ENCODE data around the gene FOXJ3. TPM values are rescaled to one million over a fixed set of nuclear protein-coding genes. Genes with fewer than 3 reads are reported as not detected.

Gene FOXJ3
- total RNA-seq, 2 donors from 2014 or later, result 39.9 to 44.8 TPM

GRCh38 chr1:42127767-42128166, 207.3 kb downstream of the FOXJ3 start:
- no peak for DNase-seq

More at GRCh38 chr1:42127767-42128166, 207.3 kb downstream of the FOXJ3 start:
- H3K4me1 ChIP-seq, result no peaks in the 10 kb centered on the region
- no peak overlapping the region for H3K9ac ChIP-seq (ENCODE audit: low read depth in 2 of 2, low read length in 2 of 2)
- no peak overlapping the region for H3K4me3 ChIP-seq
- no peaks in the 10 kb centered on the region for H3K27me3 ChIP-seq
- TF ChIP-seq, protein P1, sequence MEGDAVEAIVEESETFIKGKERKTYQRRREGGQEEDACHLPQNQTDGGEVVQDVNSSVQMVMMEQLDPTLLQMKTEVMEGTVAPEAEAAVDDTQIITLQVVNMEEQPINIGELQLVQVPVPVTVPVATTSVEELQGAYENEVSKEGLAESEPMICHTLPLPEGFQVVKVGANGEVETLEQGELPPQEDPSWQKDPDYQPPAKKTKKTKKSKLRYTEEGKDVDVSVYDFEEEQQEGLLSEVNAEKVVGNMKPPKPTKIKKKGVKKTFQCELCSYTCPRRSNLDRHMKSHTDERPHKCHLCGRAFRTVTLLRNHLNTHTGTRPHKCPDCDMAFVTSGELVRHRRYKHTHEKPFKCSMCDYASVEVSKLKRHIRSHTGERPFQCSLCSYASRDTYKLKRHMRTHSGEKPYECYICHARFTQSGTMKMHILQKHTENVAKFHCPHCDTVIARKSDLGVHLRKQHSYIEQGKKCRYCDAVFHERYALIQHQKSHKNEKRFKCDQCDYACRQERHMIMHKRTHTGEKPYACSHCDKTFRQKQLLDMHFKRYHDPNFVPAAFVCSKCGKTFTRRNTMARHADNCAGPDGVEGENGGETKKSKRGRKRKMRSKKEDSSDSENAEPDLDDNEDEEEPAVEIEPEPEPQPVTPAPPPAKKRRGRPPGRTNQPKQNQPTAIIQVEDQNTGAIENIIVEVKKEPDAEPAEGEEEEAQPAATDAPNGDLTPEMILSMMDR (IDR thresholded peaks at IDR 0.05), result no peak
- intact Hi-C loops (cut with DNase I), result no loop called here
- no peak overlapping the region for H3K27ac ChIP-seq
- no peaks in the 10 kb centered on the region for H3K9me3 ChIP-seq
- no peaks in the 10 kb centered on the region for H3K36me3 ChIP-seq

Other genes starting within 250 kb of the FOXJ3 start
- 10 to 100 TPM; 27.7 to 44.5 TPM for gene GUCA2B, start 181.8 kb downstream of the FOXJ3 start, total RNA-seq
- gene GUCA2A, start 170.5 kb downstream of the FOXJ3 start, total RNA-seq, result 100 to 1,000 TPM; 195 to 959 TPM
- gene RIMKLA, start 45.6 kb upstream of the FOXJ3 start, total RNA-seq, result 10 to 100 TPM; 14.3 to 30.9 TPM
- gene ZMYND12, start 120.8 kb upstream of the FOXJ3 start, total RNA-seq, result 1 to 10 TPM; 2.9 to 3.5 TPM
- gene PPCS, start 121.3 kb upstream of the FOXJ3 start, total RNA-seq, result 100 to 1,000 TPM in 1 of 2 donors, 10 to 100 TPM in 1; 93.0 to 108 TPM
- 1 to 10 TPM; 1.5 to 1.8 TPM for gene CCDC30, start 128.1 kb upstream of the FOXJ3 start, total RNA-seq